Measurements from ENCODE around the gene KCTD17. TPM values are rescaled to one million over a fixed set of nuclear protein-coding genes. Genes with fewer than 3 reads are reported as not detected.

KCTD17 gene
- total and polyA plus RNA-seq, 4 donors, result 2.0 to 5.2 (median 3.7) TPM

DNA sequence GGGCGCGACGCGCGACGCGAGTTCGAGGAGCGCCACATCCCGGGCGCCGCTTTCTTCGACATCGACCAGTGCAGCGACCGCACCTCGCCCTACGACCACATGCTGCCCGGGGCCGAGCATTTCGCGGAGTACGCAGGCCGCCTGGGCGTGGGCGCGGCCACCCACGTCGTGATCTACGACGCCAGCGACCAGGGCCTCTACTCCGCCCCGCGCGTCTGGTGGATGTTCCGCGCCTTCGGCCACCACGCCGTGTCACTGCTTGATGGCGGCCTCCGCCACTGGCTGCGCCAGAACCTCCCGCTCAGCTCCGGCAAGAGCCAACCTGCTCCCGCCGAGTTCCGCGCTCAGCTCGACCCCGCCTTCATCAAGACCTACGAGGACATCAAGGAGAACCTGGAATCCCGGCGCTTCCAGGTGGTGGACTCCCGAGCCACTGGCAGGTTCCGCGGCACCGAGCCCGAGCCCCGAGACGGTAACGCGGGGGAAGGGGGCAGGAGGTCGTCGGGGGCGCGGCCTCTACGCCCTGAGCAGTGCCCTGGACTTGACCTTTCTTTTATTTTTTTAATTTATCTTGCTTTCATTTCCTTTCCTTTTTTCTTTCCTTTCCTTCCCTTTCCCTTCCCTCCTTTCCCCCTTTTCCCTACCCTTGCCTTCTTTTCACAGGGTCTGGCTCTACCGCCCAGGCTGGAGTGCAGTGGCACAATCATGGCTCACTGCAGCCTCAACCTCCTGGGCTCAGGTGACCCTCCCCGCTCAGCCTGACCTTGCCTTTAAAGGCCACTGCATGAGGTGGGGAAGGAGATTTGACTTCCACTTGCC, 27.0 kb upstream of the KCTD17 start:
- peaks cover 7 to 85% (median 66%) of the 10 kb centered on the region in 4 donors for H3K4me1 ChIP-seq (ENCODE audit: control insufficient read depth in 4 of 4, insufficient read depth in 4 of 4, low read length in 3 of 4)
- H3K9ac ChIP-seq (ENCODE audit: low read depth in 1 of 2, low read length in 2 of 2), result peak overlapping the region; percentile 51 to 68
- no peaks in the 10 kb centered on the region for H3K27me3 ChIP-seq (ENCODE audit: control insufficient read depth in 4 of 4, insufficient read depth in 4 of 4, low read length in 3 of 4)
- DNase-seq (ENCODE audit: low spot score), result no peak
- no peaks in the 10 kb centered on the region for H3K9me3 ChIP-seq (ENCODE audit: control insufficient read depth in 4 of 4, low read length in 3 of 4)
- H3K27ac ChIP-seq (ENCODE audit: low read depth in 1 of 2, low read length in 2 of 2), result peak overlapping the region; percentile 91 to 93
- WGBS, result 38% methylated on average over 71 of the region's 71 CpGs
- H3K4me3 ChIP-seq (ENCODE audit: low read depth in 1 of 3, low read length in 3 of 3), result peak overlapping the region; percentile 1 to 79 (median 54)
- peaks cover 5 to 20% (median 13%) of the 10 kb centered on the region in 4 donors for H3K36me3 ChIP-seq (ENCODE audit: control insufficient read depth in 4 of 4, insufficient read depth in 3 of 4, low read depth in 1 of 4, low read length in 3 of 4)
- TF ChIP-seq JUND (IDR thresholded peaks at IDR 0.05) (no peak), HNF4A (conservative IDR thresholded peaks at IDR 0.05) (peak in 1 of 2 donors; percentile 55), TAF1 (conservative IDR thresholded peaks at IDR 0.05) (peak; percentile 45), SP1 (IDR thresholded peaks at IDR 0.05) (peak; percentile 6), EGR1 (IDR thresholded peaks at IDR 0.05; ENCODE audit: low read depth in 2 of 2) (peak in 1 of 2 donors; percentile 40), NR2F2 (IDR thresholded peaks at IDR 0.05) (peak; percentile 48), RXRA (IDR thresholded peaks at IDR 0.05) (peak; percentile 23 to 73)
- TF ChIP-seq, protein P1, sequence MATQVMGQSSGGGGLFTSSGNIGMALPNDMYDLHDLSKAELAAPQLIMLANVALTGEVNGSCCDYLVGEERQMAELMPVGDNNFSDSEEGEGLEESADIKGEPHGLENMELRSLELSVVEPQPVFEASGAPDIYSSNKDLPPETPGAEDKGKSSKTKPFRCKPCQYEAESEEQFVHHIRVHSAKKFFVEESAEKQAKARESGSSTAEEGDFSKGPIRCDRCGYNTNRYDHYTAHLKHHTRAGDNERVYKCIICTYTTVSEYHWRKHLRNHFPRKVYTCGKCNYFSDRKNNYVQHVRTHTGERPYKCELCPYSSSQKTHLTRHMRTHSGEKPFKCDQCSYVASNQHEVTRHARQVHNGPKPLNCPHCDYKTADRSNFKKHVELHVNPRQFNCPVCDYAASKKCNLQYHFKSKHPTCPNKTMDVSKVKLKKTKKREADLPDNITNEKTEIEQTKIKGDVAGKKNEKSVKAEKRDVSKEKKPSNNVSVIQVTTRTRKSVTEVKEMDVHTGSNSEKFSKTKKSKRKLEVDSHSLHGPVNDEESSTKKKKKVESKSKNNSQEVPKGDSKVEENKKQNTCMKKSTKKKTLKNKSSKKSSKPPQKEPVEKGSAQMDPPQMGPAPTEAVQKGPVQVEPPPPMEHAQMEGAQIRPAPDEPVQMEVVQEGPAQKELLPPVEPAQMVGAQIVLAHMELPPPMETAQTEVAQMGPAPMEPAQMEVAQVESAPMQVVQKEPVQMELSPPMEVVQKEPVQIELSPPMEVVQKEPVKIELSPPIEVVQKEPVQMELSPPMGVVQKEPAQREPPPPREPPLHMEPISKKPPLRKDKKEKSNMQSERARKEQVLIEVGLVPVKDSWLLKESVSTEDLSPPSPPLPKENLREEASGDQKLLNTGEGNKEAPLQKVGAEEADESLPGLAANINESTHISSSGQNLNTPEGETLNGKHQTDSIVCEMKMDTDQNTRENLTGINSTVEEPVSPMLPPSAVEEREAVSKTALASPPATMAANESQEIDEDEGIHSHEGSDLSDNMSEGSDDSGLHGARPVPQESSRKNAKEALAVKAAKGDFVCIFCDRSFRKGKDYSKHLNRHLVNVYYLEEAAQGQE (IDR thresholded peaks at IDR 0.05), result no peak

GRCh38 chr22:37025500-37026070, 26.0 kb upstream of the KCTD17 start:
- Histone ChIP-seq H3K9ac (ENCODE audit: low read depth in 1 of 2, low read length in 2 of 2) (peak overlapping the region; percentile 51 to 68), H3K27ac (ENCODE audit: low read depth in 1 of 2, low read length in 2 of 2) (peak overlapping the region; percentile 91 to 93), H3K4me1 (ENCODE audit: control insufficient read depth in 4 of 4, insufficient read depth in 4 of 4, low read length in 3 of 4) (peaks cover 9 to 91% (median 73%) of the 10 kb centered on the region in 4 donors), H3K4me3 (ENCODE audit: low read depth in 1 of 3, low read length in 3 of 3) (peak overlapping the region; percentile 1 to 79 (median 54)), H3K9me3 (ENCODE audit: control insufficient read depth in 4 of 4, low read length in 3 of 4) (no peaks in the 10 kb centered on the region), H3K36me3 (ENCODE audit: control insufficient read depth in 4 of 4, insufficient read depth in 3 of 4, low read depth in 1 of 4, low read length in 3 of 4) (peaks cover 5 to 21% (median 14%) of the 10 kb centered on the region in 4 donors), H3K27me3 (ENCODE audit: control insufficient read depth in 4 of 4, insufficient read depth in 4 of 4, low read length in 3 of 4) (no peaks in the 10 kb centered on the region)
- WGBS, result 21% methylated on average over 10 of the region's 10 CpGs
- no peak for DNase-seq (ENCODE audit: low spot score)
- no peak for TF ChIP-seq GABPA (IDR thresholded peaks at IDR 0.05 in 1 of 2, conservative IDR thresholded peaks at IDR 0.05 in 1 of 2)
- TF ChIP-seq SP1 (IDR thresholded peaks at IDR 0.05), result no peak
- TF ChIP-seq, protein P2, sequence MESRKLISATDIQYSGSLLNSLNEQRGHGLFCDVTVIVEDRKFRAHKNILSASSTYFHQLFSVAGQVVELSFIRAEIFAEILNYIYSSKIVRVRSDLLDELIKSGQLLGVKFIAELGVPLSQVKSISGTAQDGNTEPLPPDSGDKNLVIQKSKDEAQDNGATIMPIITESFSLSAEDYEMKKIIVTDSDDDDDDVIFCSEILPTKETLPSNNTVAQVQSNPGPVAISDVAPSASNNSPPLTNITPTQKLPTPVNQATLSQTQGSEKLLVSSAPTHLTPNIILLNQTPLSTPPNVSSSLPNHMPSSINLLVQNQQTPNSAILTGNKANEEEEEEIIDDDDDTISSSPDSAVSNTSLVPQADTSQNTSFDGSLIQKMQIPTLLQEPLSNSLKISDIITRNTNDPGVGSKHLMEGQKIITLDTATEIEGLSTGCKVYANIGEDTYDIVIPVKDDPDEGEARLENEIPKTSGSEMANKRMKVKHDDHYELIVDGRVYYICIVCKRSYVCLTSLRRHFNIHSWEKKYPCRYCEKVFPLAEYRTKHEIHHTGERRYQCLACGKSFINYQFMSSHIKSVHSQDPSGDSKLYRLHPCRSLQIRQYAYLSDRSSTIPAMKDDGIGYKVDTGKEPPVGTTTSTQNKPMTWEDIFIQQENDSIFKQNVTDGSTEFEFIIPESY (IDR thresholded peaks at IDR 0.05), result no peak
- TF ChIP-seq MAX (IDR thresholded peaks at IDR 0.05), result no peak
- no peak for TF ChIP-seq FOXA2 (IDR thresholded peaks at IDR 0.05)
- no peak for TF ChIP-seq YY1 (IDR thresholded peaks at IDR 0.05)
- TF ChIP-seq JUND (IDR thresholded peaks at IDR 0.05), result no peak
- TF ChIP-seq, protein P3, sequence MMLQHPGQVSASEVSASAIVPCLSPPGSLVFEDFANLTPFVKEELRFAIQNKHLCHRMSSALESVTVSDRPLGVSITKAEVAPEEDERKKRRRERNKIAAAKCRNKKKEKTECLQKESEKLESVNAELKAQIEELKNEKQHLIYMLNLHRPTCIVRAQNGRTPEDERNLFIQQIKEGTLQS (IDR thresholded peaks at IDR 0.05), result no peak
- no peak for TF ChIP-seq HNF4A (conservative IDR thresholded peaks at IDR 0.05)
- TF ChIP-seq NR2F2 (IDR thresholded peaks at IDR 0.05), result no peak
- TF ChIP-seq, protein P1 (IDR thresholded peaks at IDR 0.05), result no peak
- TF ChIP-seq, protein P4, sequence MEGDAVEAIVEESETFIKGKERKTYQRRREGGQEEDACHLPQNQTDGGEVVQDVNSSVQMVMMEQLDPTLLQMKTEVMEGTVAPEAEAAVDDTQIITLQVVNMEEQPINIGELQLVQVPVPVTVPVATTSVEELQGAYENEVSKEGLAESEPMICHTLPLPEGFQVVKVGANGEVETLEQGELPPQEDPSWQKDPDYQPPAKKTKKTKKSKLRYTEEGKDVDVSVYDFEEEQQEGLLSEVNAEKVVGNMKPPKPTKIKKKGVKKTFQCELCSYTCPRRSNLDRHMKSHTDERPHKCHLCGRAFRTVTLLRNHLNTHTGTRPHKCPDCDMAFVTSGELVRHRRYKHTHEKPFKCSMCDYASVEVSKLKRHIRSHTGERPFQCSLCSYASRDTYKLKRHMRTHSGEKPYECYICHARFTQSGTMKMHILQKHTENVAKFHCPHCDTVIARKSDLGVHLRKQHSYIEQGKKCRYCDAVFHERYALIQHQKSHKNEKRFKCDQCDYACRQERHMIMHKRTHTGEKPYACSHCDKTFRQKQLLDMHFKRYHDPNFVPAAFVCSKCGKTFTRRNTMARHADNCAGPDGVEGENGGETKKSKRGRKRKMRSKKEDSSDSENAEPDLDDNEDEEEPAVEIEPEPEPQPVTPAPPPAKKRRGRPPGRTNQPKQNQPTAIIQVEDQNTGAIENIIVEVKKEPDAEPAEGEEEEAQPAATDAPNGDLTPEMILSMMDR (IDR thresholded peaks at IDR 0.05; ENCODE audit: low read depth, low read length, missing input control), result no peak
- TF ChIP-seq RXRA (IDR thresholded peaks at IDR 0.05), result no peak
- no peak for TF ChIP-seq EGR1 (IDR thresholded peaks at IDR 0.05; ENCODE audit: low read depth in 2 of 2)
- no peak for TF ChIP-seq TAF1 (conservative IDR thresholded peaks at IDR 0.05)
